T follicular helper cell (primary cell): ENCODE results near the gene S1PR1.
A peak's percentile ranks its signal among the peaks of the same experiment; 100 is the strongest.

Source experiments
- DNase-seq: peaks from one replicate; pipeline ENCODE4 v3.0.0-alpha.2; 2020; ENCODE audit warnings: low read depth

Gene S1PR1

DNA sequence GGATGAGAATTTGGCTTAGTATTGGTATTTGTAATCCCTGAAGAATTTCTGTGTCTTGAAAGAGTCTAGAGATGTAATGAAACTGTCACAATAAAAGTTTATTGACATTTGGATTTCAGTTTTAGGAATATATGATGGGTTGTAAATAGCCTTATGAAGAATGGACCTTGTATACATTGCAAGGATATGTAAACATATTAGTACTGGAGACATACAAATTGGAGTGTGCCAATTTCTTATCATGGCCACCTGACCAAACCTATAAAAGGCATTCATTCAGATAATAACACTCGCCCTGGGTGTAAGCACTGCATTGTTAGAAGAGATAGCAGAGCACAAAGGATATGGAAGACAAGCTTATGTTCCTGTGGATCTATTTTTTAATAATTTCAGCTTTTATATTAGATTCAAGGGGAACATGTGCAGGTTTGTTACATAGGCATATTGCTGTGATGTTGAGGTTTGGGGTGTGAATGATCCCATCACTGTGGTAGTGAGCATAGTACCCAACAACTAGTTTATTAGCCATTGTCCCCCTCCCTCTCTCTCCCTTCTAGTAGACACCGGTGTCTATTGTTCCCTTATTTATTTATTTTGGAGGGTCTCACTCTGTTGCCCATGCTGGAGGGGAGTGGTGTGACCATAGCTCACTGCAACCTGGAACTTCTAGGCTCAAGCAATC, 8.6 kb downstream of the S1PR1 start:
- no peak for DNase-seq

GRCh38 chr1:101247404-101248287, 10.8 kb downstream of the S1PR1 start:
- DNase-seq = no peak

- no peak for DNase-seq
Measured at GRCh38 chr1:101250222-101250621, 13.4 kb downstream of the S1PR1 start.

DNA sequence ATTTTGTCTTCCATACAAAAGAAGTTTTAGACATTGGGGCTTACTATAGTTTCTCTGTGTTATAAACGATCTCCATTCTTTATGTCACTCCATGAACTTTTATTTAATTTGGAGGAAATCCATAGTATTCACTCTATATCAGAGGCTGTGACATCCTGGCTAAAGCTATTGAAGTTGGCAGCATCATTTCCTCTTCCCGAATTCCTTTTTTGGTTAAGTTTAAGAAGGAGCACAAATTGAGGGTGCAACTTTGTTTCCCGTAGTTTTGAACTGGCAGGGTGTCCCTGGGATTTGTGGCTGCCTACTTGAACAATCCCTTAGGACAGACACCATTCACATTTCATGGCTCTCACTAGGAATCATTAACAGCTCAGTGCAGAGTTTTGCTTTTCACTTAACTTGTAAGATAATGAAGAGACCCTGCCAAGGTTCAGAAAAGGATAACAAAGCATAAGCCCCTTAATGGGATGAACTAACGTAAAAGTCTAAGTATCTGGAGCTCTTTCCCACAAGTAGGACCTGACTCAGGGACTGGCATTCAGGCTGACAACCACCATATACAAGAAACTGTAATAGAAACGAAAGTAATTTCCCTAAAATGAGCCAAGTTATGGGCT, 13.9 kb downstream of the S1PR1 start:
- DNase-seq = no peak

DNA sequence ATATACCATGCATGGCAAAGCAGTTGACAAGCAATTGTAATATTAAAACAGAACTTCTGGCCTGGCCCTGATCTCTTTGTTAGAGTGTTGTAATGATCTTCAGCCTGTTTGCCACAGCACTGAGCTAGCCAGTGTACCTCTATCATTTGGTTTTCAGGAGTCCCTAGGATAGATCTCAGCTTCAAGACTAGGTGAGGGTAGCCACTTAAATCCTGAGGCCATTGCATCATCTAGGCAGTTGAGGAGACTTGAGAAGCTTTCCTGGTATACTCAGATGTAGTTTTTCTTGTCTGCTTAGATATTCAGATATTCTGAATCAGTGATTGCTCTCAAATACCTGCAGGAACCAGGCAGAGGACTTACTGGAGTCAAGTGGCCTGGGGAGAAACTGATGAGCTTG, 14.7 kb downstream of the S1PR1 start:
- no peak for DNase-seq

DNA sequence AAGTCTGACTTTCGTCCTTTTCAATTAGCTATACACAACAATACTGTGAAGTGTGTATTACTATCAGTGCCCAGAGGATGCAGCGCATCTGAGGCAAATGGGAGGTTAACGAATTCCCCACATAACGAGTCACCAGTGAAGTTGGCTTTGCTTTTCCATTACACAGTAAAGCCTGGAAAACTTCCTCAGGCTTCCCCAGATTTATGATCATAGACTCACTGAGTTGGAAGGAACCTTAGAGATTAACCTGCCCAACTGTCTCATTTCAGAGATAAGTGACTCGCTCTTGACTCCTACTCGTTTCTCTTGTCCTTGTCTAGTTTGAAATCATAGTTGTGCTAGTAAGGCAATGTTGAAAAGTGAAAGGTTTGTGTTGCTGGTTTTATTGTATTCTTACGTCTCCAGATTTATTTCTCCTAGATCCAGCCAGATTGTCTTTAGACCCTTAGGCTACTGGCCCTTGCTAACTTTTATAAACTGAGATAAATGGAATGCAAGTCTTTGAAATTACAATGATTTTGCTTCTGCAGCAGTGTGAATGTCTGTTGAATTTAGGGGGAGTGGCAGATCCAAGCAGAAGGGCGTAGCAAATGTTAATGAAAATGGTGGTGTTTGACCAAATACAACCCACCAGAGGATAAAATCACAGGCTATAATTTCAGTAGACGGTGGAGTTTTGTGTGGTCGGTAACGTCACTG, 17.3 kb downstream of the S1PR1 start:
- DNase-seq = no peak

DNA sequence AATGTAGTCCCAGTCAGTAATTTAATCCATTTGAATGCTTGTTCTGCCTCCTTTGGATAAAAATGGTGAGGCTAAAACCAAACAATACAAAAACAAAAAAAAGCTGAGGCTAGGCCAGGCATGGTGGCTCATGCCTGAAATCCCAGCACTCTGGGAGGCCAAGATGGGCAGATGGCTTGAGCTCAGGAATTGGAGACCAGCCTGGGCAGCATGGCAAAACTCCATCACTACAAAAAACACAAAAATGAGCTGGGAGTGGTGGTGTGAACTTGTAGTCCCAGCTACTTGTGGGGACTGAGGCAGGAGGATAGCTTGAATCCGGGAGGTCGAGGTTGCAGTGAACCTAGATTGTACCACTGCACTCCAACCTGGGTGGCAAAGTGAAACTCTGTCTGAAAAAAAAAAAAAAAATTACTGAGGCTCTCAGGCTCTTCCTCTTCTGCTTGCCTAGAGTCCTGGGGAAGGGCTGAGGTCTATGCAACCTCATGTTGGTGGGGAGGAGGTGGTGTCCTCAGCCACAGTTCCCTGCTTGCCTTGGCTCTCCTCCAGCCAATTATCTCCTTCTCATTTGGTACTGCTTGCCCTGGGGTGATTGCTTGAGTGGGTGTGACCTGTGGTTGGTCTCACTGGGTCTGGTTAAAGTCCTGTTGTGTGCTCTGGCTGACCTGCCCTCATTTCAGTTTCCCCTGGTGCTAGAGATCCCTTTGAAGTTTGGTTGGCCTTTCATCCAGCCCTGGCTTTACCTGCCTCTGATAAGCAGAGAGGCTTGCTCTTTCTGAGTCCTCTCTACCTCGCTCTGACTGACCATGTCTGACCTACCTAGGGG, 20.9 kb downstream of the S1PR1 start:
- no peak for DNase-seq

DNA sequence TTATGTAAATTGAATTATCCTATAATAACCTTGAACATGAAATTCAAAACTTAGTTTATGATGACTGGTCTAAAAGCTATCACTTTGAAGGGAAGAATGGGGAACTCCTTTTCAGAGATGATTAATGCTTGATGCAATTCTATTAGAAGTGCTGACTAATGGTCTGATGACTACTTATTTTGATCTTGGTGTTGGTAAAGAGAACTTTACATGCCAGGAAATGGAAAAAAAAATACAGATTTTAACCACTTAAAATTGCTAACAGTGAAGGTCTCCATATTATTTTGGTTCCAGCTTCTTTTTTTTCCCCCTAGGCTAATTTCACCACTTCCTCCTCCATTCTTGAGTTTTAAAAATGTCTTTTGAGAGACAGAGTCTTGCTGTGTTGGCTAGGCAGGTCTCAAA, 22.9 kb downstream of the S1PR1 start:
- DNase-seq = no peak

- no peak for DNase-seq
Measured at GRCh38 chr1:101260556-101261350, 23.9 kb downstream of the S1PR1 start.

GRCh38 chr1:101261623-101262022, 24.8 kb downstream of the S1PR1 start:
- no peak for DNase-seq

GRCh38 chr1:101262060-101262459, 25.2 kb downstream of the S1PR1 start:
- DNase-seq = no peak

GRCh38 chr1:101262630-101263348, 26.0 kb downstream of the S1PR1 start:
- DNase-seq = peak; percentile 16

DNA sequence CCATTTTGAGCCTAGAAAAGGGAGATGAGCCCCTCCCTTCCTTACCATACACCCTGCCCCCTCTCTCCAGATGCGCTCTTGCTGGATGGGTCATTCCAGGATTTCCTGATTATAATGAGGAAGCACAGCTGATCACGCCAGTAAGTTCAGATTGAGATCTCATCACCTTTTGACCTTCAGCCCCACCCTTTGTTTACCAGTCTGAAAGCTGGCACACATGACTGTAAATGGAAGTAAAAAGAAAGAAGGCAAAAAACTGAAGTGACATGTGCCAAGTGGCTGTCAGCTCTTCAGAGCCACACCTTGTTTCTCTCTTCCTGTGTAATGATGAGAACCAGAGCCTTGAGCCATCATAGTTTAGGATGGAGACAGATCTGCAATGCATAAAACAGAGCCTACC, 27.9 kb downstream of the S1PR1 start:
- no peak for DNase-seq

- DNase-seq = no peak
Measured at GRCh38 chr1:101265684-101266083, 28.9 kb downstream of the S1PR1 start.

- DNase-seq = no peak
Measured at GRCh38 chr1:101267082-101267481, 30.3 kb downstream of the S1PR1 start.

- no peak for DNase-seq
Measured at GRCh38 chr1:101268893-101269292, 32.1 kb downstream of the S1PR1 start.

DNA sequence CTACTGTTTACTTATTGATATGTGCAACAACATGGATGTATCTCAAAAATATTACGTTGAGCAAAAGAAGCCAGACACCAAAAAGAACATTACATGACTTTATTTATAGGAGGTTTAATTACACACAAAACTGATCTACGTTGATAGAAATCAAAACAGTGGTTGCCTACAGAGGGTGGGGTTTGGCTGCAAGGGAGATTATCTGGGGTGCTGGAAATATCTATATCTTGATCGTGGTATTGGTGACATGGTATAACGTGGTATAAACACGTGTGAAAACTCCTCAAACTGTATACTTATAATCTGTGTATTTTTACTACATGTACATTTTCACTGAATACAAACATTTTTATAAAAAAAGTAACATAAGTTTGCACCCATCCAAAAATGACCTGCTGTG, 38.9 kb downstream of the S1PR1 start:
- DNase-seq = no peak

GRCh38 chr1:101276818-101277217, 40.0 kb downstream of the S1PR1 start:
- no peak for DNase-seq

DNA sequence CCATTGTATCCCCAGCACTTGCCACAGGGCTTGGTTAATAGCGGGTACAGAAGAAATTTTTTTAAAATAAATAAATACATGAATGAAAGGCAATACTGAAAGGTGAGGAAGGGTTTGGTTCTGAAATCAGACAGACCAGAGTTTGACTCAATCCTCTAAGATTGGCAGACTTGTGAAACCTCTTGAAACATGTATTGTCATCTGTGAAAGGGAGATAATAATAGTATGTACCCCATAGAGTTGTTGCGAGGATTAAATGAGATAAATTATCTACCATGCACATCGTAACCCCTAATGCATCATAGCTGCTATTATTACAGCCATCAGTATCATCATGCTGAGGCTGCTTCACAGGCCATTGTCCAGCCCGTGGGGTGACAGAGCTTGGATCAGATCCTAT, 41.4 kb downstream of the S1PR1 start:
- no peak for DNase-seq

DNA sequence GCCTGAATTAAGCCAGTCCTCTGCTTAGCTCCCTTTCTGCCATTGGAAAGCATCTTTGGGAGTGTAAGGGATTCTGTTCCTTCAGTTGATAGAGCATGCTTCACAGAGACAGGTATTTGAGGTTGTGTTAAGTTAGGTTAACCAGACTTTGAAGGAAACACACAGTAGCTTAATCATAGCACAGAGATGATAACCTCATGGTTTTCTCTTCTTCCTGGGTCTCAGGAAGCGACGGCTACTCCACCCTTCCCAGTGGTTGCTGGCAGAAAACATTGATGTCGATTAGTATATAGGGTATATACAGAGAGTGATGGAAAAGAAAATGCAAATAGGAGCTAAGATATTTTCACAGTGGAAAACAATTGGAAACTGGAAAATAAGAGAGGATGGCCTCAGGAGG, 42.0 kb downstream of the S1PR1 start:
- DNase-seq = no peak
